ENCODE results near the gene MIX23. TPM values are rescaled to one million over a fixed set of nuclear protein-coding genes. Genes with fewer than 3 reads are reported as not detected.
"Not testable (repeated sequence)": the region's sequence is repeated elsewhere in the genome, so short reads cannot be mapped to it uniquely, and the experiment has no call there.

The MIX23 gene
- total RNA-seq, 1 donor from 2014 or later: 24.0 TPM

DNA sequence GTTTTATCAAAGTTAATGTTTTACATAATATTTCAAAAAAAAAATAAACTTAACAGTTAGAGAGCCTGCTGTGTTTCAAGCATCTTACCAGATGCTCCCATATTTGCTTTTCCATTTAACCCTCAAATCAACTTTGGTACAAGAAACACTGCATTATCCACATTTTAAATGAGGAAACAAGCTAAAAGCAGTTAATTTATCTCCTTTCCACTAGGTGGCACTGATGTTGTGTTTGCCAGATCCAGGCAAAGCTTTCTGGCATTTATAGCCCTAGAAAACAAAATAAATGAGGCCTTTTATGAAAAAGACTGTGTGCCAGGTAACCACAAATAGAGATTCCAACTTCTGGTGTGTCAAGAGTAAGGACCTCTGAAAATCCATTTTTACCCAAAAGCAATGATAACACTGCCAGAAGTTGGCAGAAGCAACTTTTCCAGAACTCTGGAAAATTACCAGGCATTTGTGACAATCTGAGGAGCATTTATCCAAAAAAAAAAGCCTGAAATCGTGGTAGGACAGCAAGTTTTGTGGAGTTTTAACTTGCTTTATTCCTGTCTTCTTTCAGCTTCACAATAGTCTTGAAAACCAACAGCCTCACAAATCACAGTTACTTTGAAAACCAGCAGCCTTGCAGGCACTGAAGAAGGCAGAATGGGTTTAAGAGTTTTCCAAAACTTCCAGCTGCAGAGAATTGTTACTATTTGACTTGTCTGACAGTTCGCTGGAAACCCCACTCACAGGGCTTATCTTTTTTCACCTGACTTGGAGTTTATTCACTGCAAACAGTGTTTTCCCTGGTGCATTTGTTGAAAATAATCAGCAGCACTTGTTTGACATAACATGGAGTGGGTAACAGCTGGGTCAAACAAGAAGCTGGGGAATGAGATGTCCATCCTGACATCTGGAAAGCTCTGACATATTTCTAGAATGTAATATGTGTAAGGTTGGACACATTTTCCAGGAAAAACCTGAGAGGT is 10.1 kb upstream of the MIX23 start:
- DNase-seq (ENCODE audit: low read depth): peak; percentile 51

DNA sequence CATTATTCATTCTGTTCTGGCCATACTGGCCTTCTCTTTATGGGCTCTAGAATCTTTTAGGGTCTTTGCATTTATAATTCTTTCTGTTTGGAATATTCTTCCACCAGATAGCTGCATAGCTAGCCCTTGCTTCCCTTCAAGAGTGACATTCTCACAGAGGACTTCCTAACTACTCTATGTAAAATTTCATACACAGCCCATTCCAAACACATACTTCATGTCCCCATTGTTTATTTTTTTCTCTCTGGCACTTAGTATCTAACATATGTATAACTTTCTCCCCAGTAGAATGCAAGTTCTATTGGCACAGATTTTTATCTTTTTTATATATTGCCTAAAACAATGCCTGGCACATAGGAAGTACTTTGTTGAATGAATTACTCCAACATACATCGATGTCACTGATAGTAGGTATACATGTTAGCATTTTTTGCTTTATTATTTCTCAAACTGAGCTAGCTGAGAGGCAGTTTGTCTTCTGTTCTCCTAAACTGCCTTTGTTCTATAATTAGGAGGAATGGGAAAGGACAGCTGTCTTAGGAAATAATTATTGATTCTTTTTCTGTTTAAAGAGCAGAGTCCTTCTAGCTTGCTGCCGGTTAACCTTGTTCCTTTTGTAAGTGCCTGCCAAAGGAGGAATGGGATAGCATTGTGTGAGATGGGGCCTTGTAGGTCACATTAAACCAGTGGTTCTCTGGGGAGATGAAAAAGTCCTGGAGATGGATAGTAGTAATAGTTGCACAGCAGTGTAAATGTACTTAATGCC is 8.8 kb upstream of the MIX23 start:
- no peak for DNase-seq (ENCODE audit: low read depth)

DNA sequence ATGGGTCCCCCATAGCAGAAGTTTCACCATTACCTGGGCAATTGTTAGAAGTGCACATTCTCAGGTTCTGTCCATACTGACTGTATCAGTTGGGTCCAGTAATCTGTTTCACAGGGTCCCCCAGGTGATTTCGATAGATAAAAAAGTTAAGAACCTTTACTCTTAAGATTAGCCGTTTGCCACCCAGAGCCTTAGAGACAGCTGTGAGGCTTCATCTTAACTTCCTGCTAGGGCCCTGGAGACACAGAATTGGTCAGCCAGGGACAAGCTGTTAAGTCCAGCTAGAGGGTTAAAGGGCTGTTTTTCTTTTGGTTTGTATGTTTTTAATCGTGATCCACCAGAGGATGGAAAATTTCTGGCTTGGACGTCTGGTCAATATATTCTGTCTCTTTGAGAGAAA is 7.6 kb upstream of the MIX23 start:
- DNase-seq (ENCODE audit: low read depth): no peak

DNA sequence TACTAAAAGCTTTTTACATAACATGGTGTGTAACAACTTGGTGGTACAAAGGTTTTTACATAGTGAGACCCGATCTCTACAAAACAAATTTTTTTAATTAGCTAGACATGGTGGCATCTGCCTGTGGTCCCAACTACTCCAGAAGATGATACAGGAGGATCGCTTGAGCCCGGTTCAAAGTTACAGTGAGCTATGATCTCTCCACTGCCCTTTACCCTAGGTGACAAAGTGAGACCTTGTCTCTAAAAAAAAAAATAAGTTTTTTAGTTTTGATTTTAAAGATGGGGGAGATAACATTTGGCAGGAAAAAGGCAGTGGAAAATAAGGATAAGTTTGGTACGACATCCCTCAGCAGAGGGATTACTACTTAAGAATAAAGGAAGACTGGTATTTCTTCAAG is 6.9 kb upstream of the MIX23 start:
- DNase-seq (ENCODE audit: low read depth): no peak

DNA sequence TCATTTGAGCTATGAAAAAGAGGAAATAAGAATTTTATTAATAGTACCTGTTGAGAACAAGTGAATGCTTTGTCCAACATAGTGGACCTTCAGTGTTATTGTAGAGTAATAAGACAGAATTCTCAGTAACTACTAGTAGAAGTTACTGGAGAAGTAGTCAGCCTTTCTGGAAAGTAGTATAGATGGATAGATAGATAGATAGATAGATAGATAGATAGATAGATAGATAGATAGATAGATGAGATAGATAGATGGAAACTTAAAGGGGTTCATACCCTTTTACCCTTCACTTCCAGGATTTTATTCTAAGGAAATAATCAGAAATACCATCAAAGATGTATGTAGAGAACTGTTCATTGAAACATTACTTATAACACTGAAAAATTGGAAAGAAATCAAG is 6.2 kb upstream of the MIX23 start:
- DNase-seq (ENCODE audit: low read depth): no peak

DNA sequence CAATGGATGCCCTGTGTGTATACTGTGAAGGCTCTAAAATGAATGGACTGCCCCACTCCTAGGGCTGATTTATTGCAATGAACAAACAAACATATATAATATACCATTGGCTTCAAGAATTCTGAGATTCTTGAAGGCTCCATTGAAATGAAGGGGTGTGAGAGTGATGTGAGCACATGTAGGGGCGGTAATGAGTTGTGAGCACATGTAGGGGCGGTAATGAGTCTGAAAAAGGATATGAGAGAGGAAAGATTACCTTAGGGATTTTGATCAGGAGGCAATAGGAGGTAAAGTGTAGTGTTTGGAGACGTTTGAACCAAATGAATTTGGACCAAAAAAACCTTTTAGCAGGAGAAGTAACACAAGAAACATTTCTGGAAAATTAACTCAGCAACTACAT is 4.7 kb upstream of the MIX23 start:
- no peak for DNase-seq (ENCODE audit: low read depth)

DNA sequence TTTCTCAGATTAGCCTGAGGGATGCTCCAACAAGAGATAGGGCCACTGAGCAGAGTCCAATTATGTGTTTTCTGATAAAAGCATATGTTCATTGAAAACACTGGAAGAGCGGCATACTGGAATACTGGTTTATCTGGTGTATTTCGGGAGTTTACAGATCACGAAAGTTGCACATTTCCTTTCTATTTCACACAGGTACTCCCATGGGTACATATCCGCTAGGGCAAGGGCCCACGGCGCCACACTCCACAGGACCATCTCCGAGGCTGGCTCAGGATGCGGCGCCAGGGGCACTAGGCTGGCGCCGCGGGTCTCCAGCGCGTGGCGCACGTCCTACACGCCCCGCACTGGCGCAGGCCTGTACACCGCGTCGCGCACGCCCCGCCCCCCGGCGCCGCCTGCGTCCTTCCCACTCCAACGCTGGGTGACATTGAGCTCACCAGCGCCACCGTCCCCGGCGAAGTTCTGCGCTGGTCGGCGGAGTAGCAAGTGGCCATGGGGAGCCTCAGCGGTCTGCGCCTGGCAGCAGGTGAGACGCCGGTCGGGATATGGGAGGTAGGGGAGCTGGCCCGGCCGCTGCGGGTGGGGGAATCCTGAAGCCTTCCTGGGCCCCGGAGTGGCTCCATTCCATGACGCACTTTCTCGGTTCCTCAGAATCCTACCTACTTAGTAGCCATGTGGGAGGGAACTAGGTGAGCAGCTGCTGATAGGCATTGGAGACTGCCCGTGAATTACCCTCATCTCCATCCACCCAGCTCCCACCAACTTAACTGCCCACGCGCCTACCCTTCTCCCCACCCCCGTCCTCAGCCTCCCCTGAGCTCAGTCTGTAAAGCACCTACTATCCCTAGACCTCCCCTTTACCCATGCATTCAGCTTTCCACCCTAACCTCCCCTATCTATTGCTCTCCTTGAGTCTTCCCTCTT is 1.0 kb upstream of the MIX23 start, which contains the start of gene FAM162A:
TSS of gene FAM162A (plus strand) at position 412 of the 927 bp plus-strand sequence. CDS start at position 496, 84 bp downstream.
- peak; percentile 95 for DNase-seq (ENCODE audit: low read depth)

DNA sequence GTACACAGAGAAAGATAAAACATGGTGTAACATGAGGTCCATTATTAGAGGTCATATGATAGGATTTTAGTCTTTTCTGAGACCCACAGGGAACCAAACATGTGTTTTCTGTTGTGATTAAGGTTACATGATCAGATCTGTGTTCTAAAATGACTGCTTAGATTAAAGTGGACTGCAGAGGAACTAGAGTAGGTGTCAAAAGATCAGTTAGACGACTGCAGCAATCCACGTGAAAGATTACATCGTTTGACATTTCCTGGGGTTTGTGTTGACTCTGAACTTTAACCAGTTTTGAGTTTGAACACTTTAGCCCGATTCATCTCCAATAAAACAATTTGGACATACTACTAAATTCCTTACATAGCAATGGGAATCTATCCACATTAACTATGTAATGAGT is 5.1 kb downstream of the MIX23 start:
- DNase-seq (ENCODE audit: low read depth): no peak

DNA sequence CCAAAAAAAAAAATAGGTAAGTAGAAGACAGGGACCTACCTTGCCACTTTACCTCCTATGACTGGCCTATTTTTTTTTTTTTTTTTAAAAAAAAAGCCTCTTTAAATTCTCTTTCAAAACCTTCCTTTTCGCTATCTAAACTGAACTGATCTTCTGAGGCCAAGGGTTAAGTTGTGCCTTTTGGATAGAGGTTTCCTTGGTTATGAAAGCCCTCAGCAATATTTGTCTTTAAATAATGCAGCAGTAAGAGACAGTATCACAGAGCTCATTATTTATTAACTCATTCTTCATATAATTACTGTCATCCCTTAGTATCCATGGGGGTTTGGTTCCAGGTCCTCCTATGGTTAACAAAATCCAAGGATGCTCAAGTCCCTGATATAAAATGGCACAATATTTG is 9.0 kb downstream of the MIX23 start:
- no peak for DNase-seq (ENCODE audit: low read depth)

DNA sequence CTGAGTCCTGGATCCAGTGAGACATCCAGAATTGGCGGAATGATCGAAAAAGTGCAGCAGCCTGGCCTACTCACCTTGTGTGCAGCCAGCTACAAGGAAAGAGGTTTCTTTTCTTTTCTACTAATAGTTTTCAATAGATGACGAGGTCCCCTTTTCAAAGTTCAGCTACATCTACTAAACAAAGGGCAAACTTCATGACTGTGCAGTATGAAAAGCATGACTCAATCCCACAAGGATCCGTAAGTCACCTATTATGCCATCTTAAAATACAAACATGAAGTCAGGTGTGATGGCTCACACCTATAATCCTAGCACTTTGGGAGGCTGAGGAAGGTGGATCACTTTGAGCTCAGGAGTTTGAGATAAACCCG is 16.7 kb downstream of the MIX23 start:
- DNase-seq (ENCODE audit: low read depth): no peak

DNA sequence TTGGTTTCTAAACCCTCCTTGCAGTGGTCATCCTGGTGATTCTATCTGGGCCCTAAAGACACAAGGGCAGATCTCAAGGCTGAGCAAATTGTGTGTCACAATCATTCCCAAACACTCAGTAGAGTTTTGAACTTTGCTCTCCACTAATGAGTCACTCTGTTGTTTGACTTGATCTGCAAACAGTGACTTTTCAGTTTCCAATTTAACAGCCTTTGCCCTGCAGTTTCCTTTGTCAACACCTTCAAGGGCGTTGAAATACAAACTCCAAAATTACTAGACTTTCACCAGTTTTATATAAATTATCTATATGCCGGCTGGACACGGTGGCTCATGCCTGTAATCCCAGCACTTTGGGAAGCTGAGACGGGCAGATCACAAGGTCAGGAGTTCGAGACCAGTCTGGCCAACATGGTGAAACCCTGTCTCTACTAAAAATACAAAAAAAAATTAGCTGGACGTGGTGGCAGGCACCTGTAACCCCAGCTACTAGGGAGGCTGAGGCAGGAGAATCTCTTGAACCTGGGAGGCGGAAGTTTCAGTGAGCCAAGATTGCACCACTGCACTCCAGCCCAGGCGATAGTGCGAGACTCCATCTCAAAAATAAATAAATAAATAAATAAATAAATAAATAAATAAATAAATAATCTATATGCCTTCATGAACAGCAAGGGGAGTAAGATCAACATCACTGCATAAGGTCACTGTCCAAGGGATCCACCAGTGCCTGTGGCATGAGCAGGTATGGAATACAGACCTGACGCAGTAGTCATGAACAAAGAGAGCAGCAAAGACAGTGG is 17.3 kb downstream of the MIX23 start:
- not testable (repeated sequence) for DNase-seq (ENCODE audit: low read depth)

DNA sequence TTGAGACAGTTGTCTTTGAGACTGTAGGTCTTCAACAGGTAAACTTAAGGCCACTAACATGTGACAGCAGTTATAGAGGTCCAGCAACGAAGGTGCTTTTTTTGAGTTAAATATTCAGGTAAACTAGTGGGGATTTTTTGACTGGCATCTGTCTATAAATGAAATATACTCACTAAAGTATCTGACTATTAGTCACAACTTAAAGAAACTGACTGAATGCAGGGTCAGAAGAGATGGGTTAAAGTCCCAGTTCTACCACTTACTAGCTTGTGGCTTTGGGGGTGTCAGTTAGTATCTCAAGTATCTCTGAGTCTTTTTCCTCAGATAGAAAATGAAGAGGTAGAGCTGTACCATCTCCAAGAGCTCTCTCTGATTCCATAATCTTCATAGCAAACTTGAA is 18.0 kb downstream of the MIX23 start:
- no peak for DNase-seq (ENCODE audit: low read depth)

DNA sequence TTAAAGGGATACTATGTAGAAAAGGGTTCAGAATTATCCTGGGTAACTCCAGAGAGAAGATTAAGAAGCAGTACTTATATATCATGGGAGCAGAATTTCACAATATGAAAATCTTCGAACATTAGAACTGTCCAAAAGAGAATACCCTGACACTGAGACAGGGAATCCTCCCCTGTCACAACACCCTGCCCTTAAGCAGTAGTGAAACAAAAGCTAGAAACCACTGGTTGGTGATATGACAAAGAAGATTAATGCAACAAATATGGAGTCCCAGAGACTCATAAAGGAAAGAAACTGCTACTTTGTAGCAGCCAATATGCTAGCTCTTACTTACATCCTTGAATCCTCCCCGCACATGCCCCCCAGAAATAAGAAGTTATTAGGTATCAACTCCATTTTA is 18.5 kb downstream of the MIX23 start:
- no peak for DNase-seq (ENCODE audit: low read depth)

DNA sequence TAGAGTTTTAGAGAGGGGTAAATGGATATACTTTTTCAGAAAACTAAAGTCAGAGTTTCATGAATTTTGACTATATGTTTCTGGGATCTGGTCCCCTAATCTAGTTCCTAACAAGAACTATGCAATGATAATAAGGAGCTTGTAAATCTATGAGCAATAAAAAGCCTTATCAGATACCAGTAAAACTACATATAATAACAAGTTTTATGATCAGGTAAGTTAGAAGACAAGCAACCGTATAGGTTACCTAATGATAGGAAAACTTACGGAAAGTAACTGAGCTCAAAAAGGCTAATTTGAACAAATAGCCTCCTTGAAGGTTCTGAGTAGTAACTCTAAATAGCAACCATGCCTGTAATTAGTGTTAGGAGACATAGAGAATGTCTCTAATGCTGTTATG is 21.0 kb downstream of the MIX23 start:
- DNase-seq (ENCODE audit: low read depth): no peak

DNA sequence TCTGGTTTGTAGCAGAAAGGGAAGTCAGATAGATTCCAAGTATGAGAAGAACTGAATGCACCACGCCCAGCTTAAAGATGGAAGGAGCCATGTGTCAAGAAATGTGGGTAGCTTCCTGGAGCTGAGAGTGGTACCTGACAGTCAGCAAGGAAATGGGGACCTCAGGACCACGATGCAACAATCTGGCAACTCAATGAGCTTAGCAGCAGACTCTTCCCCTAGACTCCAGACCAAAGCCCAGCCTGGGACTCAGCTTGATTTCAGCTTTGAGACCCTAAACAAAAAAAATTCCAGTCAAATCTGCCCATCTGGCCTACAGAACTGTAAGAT is 24.4 kb downstream of the MIX23 start:
- DNase-seq (ENCODE audit: low read depth): no peak

DNA sequence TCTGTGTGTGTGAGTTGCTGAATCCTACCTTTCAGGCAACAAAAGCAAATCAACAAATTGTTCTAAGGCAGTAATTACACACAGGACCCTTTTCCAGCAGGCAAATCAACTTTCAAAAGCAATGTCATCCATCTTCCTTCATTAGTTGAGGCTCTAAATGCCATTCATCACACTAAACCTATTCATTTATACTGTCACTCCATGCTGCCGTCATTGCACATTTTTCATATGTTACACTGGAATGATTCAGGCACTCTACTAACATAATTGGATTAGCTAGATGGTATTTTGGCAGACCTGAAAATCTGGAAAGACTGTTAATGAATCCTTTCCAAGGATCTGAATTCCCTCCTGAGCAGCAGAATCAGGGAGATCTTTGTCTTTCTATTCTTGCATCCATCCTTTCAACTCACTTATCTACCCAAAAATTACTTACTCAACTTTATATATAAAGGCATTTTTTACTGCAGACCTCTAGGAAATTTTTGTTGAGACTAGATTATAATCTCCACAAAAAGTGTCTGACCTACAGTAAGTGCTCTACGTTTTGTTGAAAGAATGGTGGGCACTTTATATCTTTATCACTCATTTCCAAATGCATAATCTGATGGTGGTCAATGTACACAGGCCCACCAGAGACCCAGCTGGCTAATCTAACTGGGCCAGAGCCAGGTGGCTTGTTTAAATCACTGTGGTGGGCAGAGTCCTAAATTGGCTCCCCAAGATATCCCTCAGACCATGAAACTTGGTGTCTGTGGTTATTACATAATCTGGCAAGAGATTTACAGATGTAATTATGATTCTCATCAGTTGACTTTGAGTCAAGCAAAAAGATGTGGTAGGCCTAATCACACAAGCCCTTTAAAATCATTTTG is 25.0 kb downstream of the MIX23 start:
- DNase-seq (ENCODE audit: low read depth): no peak

DNA sequence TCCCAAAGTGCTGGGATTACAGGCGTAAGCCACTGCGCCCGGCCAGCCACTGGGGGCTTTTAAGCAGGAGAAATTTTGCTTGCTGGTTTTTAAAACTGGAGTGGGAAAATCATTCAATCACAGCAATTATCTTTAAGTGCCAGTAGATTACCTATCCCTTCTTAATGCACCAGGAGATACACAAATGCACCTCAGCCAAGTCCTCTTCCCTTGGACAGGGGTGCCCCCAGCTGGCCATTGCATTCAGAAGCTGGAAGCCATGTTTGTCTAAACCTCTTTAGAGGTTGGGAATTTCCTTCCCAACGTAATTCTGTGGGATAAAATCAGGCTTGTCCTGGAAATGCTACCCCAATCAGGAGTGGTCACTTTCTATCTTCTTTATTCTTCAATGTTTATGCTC is 26.6 kb downstream of the MIX23 start:
- DNase-seq (ENCODE audit: low read depth): peak; percentile 37

DNA sequence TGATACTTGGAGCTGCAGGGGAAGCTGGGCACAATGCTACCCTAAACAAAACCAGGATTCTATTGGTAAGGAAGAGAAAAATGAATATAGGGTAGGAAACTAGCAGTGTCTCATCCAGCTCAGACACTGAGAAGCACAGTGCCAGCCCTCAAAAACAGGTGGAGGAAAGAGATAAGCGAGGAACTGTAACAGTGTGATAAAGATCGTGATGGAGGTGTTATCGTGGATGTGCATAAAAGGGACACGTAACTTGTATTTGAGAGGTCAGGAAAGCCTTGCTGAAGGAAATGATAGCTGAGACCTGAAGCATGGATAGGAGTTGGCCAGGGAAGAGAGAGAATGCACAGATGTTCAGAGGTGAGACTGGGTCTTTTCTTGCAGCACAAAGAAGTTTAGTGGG is 27.4 kb downstream of the MIX23 start:
- DNase-seq (ENCODE audit: low read depth): no peak

DNA sequence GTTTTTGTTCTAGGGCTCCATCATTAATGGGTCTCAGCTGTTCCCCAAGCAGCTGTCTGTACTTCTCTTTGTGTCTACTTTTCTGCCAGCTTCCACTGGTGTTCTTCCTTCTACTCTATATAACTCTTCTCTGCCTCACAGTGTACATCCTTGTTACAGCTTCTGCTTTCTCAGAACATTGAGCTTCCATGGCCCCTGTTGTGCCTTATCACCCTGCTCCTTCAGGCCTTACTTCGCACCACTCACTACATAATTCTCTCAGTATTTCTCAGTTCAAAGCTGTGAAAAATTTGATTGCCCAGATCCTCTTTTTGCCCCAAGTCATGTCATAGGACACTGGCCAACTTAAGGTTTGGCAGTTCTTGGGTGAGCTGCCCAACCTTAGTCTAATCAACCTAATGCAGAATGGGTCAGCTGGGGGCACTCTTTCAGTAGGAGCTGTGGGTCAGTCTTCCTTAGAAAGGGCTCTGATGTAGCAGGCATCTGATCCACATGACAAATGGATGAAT is 29.1 kb downstream of the MIX23 start:
- peak; percentile 52 for DNase-seq (ENCODE audit: low read depth)

Data from myocyte (in vitro differentiated cells).